MM.1S (cell line): ENCODE results near the gene TMEM255A.

ENCODE experiments used
- DNase-seq: peaks from one replicate; pipeline ENCODE4 v3.0.0-alpha.2; 2015
- H2AFZ ChIP-seq: fragments of 300-600 bp; sonication (generic); 2 replicates; pipeline ENCODE4 v1.6.0; 2016; ENCODE audit warnings: antibody characterized with exemption, low read length
- H3F3A ChIP-seq: fragments of 300-600 bp; sonication (generic); 2 replicates; pipeline ENCODE4 v1.6.1; 2016; ENCODE audit warnings: mild to moderate bottlenecking, antibody characterized with exemption, low read length, moderate library complexity, mixed read lengths; ENCODE audit not compliant: insufficient read depth
- H3K27ac ChIP-seq: fragments of 300-600 bp; sonication (generic); 2 replicates; pipeline ENCODE4 v1.5.1; 2016; ENCODE audit warnings: mild to moderate bottlenecking, low read length
- H3K27me3 ChIP-seq: fragments of 300-600 bp; sonication (generic); replicated peaks from 2 replicates; pipeline ENCODE4 v1.6.0; 2016; ENCODE audit warnings: low read length; ENCODE audit not compliant: insufficient read depth
- H3K36me3 ChIP-seq: fragments of 300-600 bp; sonication (generic); replicated peaks from 2 replicates; pipeline ENCODE4 v1.6.1; 2016; ENCODE audit warnings: mild to moderate bottlenecking, low read length, mixed read lengths; ENCODE audit not compliant: insufficient read depth
- H3K4me1 ChIP-seq: fragments of 300-600 bp; sonication (generic); 2 replicates; pipeline ENCODE4 v1.6.1; 2016; ENCODE audit warnings: low read length, mixed read lengths
- H3K4me2 ChIP-seq: fragments of 300-600 bp; sonication (generic); 2 replicates; pipeline ENCODE4 v1.6.0; 2016; ENCODE audit warnings: low read depth, low read length
- H3K4me3 ChIP-seq: fragments of 300-600 bp; sonication (generic); 2 replicates; pipeline ENCODE4 v1.5.1; 2016; ENCODE audit warnings: low read length, mixed read lengths
- H3K79me2 ChIP-seq: fragments of 300-600 bp; sonication (generic); 2 replicates; pipeline ENCODE4 v1.6.1; 2016; ENCODE audit warnings: mixed run types, low read length, mixed read lengths
- H3K9ac ChIP-seq: fragments of 300-600 bp; sonication (generic); 2 replicates; pipeline ENCODE4 v1.6.1; 2016; ENCODE audit warnings: low read length, mixed read lengths
- H3K9me2 ChIP-seq: fragments of 300-600 bp; sonication (generic); replicated peaks from 2 replicates; pipeline ENCODE4 v1.6.1; 2016; ENCODE audit warnings: mild to moderate bottlenecking, low read length, mixed read lengths; ENCODE audit not compliant: insufficient read depth
- H3K9me3 ChIP-seq: fragments of 300-600 bp; sonication (generic); replicated peaks from 2 replicates; pipeline ENCODE4 v1.6.1; 2016; ENCODE audit warnings: mild to moderate bottlenecking, low read length, mixed read lengths; ENCODE audit not compliant: insufficient read depth
- H4K20me1 ChIP-seq: fragments of 300-600 bp; sonication (generic); 2 replicates; pipeline ENCODE4 v1.6.1; 2016; ENCODE audit warnings: mild to moderate bottlenecking, low read length, moderate library complexity, mixed read lengths; ENCODE audit not compliant: insufficient read depth
- CTCF ChIP-seq: fragments of 300-600 bp; sonication (generic); IDR thresholded peaks from 2 replicates; pipeline ENCODE4 v1.5.1; 2016; ENCODE audit warnings: antibody characterized with exemption, low read length, mixed read lengths
- EZH2 ChIP-seq: fragments of 300-600 bp; sonication (generic); optimal IDR thresholded peaks from 2 replicates; pipeline ENCODE3; 2017; ENCODE audit warnings: low read depth, mild to moderate bottlenecking, antibody characterized with exemption, low read length, mixed read lengths
- EZH2phosphoT487 ChIP-seq: fragments of 300-600 bp; sonication (generic); IDR thresholded peaks from 2 replicates; pipeline ENCODE4 v1.6.1; 2018; ENCODE audit warnings: antibody characterized with exemption, low read length

The TMEM255A gene

DNA sequence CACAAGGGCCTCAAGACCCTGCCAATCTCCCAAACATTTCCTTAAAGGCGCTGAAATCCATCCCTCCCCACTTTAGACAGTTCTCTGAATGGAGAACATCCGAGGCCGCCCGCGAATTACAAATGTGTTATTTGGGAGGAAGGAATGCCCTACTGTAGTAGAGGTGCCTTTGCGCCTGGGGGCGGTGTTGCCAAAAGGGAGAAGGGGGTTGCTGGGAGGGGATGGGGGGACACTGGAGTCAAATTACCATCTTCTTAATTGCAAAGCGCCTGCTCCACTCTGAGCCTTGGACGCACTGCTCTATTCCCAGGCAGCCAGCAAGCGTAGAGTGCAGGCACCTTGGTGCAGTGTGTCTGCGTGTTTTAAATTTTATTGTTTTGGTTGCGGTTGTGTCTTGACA, 2.7 kb downstream of the TMEM255A start:
- Histone ChIP-seq H3K4me2 (no peak overlapping the region), H3K9me3 (no peaks in the 10 kb centered on the region), H3K27me3 (no peaks in the 10 kb centered on the region), H3K79me2 (no peaks in the 10 kb centered on the region), H3K9ac (no peak overlapping the region), H4K20me1 (no peaks in the 10 kb centered on the region), H3K36me3 (no peaks in the 10 kb centered on the region), H3F3A (peaks cover 21% of the 10 kb centered on the region), H2AFZ (no peak overlapping the region), H3K4me1 (peaks cover 37% of the 10 kb centered on the region), H3K27ac (no peak overlapping the region), H3K4me3 (no peak overlapping the region), H3K9me2 (no peaks in the 10 kb centered on the region)
- DNase-seq: no peak
- TF ChIP-seq CTCF (no peak), EZH2 (no peak), EZH2phosphoT487 (no peak)

- H3K9ac ChIP-seq: peak overlapping the region; percentile 32; the same call in 1 of the 2 replicates
- no peaks in the 10 kb centered on the region for H3K27me3 ChIP-seq
- no peaks in the 10 kb centered on the region for H4K20me1 ChIP-seq
- peaks cover 32% of the 10 kb centered on the region for H3F3A ChIP-seq
- no peak overlapping the region; the same call in 1 of the 2 replicates for H3K4me3 ChIP-seq
- DNase-seq: no peak
- H3K9me3 ChIP-seq: no peaks in the 10 kb centered on the region
- H3K9me2 ChIP-seq: no peaks in the 10 kb centered on the region
- no peak overlapping the region for H2AFZ ChIP-seq
- no peaks in the 10 kb centered on the region for H3K36me3 ChIP-seq
- no peak for TF ChIP-seq CTCF
- TF ChIP-seq EZH2phosphoT487: no peak
- TF ChIP-seq EZH2: no peak
- no peaks in the 10 kb centered on the region for H3K79me2 ChIP-seq
- H3K4me2 ChIP-seq: peak overlapping the region; percentile 73
- peak overlapping the region; percentile 98; the same call in 1 of the 2 replicates for H3K27ac ChIP-seq
- H3K4me1 ChIP-seq: peaks cover 50% of the 10 kb centered on the region
Observed at GRCh38 chrX:120306630-120307029, 4.6 kb downstream of the TMEM255A start.

DNA sequence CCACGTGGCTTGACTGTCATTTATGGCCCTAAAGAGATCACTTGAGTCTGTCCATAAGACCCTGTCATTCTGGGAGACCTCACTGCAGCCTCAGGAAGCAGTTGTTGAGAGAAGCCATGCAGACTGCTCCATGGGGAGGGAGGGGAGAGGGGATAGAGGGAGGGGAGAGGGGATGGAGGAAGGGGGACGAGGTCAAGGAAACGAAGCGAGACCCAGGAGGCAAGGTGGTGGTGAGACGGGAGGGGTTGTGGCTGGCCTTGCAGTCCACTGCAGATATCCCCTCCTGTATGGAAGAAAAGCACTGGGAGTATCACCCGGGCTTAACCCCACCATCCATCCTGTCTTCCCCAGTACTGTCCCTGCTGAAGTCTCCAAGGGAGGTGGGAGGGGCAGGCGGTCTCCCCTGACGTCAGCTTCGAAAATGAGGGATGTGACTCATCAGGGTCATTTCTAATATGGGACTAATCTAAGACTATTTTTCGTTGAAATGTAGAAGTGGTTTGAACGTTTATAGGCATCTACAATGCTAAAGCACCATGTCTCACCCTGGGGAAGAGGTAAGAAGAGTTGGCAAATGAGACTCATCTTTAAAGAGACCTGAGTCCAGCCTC, 5.6 kb downstream of the TMEM255A start:
- Histone ChIP-seq H3K27ac (peak overlapping the region; percentile 98), H3K9ac (peak overlapping the region; percentile 87; the same call in 1 of the 2 replicates), H3K4me3 (no peak overlapping the region), H3K79me2 (peaks cover 9% of the 10 kb centered on the region), H3K9me2 (no peaks in the 10 kb centered on the region), H3K36me3 (no peaks in the 10 kb centered on the region), H3K9me3 (no peaks in the 10 kb centered on the region), H2AFZ (no peak overlapping the region), H3K27me3 (no peaks in the 10 kb centered on the region), H3K4me1 (peaks cover 60% of the 10 kb centered on the region), H3K4me2 (peak overlapping the region; percentile 73), H3F3A (peaks cover 32% of the 10 kb centered on the region), H4K20me1 (no peaks in the 10 kb centered on the region)
- TF ChIP-seq CTCF: no peak
- no peak for TF ChIP-seq EZH2
- TF ChIP-seq EZH2phosphoT487: no peak
- no peak for DNase-seq
